Endothelial cell of umbilical vein (primary cell): ENCODE data around the gene MYO1E. TPM values are rescaled to one million over a fixed set of nuclear protein-coding genes. Genes with fewer than 3 reads are reported as not detected.

Experiments
- BruUV-seq: library from RNA; stranded (reverse); fragments of 400-500 nt; replicated peaks from 2 replicates; lab custom pipeline; 2021; lab: Mats Ljungman, UMichigan
- CTCF ChIA-PET: fragments of 300-600, 350-600 bp; sonication (Branson Sonifier 250); formaldehyde crosslinking; loops from one replicate; lab custom pipeline; 2021; ENCODE audit warnings: antibody characterized with exemption, inconsistent platforms; lab: Charles Lee
- POLR2A ChIA-PET: fragments of 300-600, 350-600 bp; sonication (Branson Sonifier 250); formaldehyde crosslinking; loops from one replicate; lab custom pipeline; 2021; ENCODE audit warnings: antibody characterized with exemption, inconsistent platforms; lab: Charles Lee
- DNase-seq: peaks from one replicate; pipeline ENCODE4 v3.0.0-alpha.2; 2011; ENCODE audit warnings: low read depth, low spot score
- FAIRE-seq: peaks from 2 replicates; lab custom pipeline; 2011; peaks lifted over from hg19 to GRCh38; lab: Jason Lieb, UNC
- H2AFZ ChIP-seq: 2 replicates; pipeline ENCODE4 v1.6.0; 2012; ENCODE audit warnings: low read depth, low read length, control low read depth, inconsistent platforms
- H3K27ac ChIP-seq: 2 replicates; pipeline ENCODE4 v1.5.1; 2011; ENCODE audit warnings: low read depth, mild to moderate bottlenecking, control low read depth, low read length, moderate library complexity; ENCODE audit not compliant: insufficient read depth
- H3K27me3 ChIP-seq, 2 experiments: 2 replicates each; pipeline versions ENCODE4 v1.6.0 to v1.6.1; 2011; ENCODE audit warnings: low read length in 2 of 2, mixed read lengths in 1 of 2; ENCODE audit not compliant: control insufficient read depth in 2 of 2, insufficient read depth in 2 of 2
- H3K36me3 ChIP-seq, 2 experiments: 2 replicates in 1 of 2; 3 replicates in 1 of 2; pipeline ENCODE4 v1.5.1; 2011; ENCODE audit warnings: low read length in 2 of 2, mild to moderate bottlenecking in 1 of 2, moderate library complexity in 1 of 2; ENCODE audit not compliant: control insufficient read depth in 2 of 2, insufficient read depth in 2 of 2; ENCODE audit errors: extremely low read depth in 1 of 2
- H3K4me1 ChIP-seq: 3 replicates; pipeline ENCODE4 v1.5.1; 2011; ENCODE audit warnings: mild to moderate bottlenecking, low read length; ENCODE audit not compliant: control insufficient read depth, insufficient read depth; ENCODE audit errors: extremely low read depth
- H3K4me2 ChIP-seq: 2 replicates; pipeline ENCODE4 v1.6.1; 2011; ENCODE audit warnings: low read length, control low read depth, mixed read lengths; ENCODE audit not compliant: insufficient read depth
- H3K4me3 ChIP-seq, 3 experiments: fragments of 200-600 bp in 1 of 3; sonication (generic), shearing (Covaris generic) in 1 of 3; replicated peaks in 1 of 3; 2 replicates each; pipeline ENCODE4 v1.5.1; 2011 to 2016; ENCODE audit warnings: control low read depth in 3 of 3, low read length in 3 of 3, mild to moderate bottlenecking in 2 of 3, inconsistent platforms in 1 of 3, low read depth in 1 of 3, moderate library complexity in 1 of 3; ENCODE audit not compliant: insufficient read depth in 1 of 3
- H3K79me2 ChIP-seq: 2 replicates; pipeline ENCODE4 v1.6.0; 2012; ENCODE audit warnings: low read length, inconsistent platforms; ENCODE audit not compliant: control insufficient read depth, insufficient read depth
- H3K9ac ChIP-seq: replicated peaks from 2 replicates; pipeline ENCODE3; 2011; ENCODE audit warnings: low read length, control low read depth; ENCODE audit not compliant: insufficient read depth; ENCODE audit errors: extremely low read depth
- H3K9me1 ChIP-seq: replicated peaks from 3 replicates; pipeline ENCODE4 v1.6.0; 2011; ENCODE audit warnings: mild to moderate bottlenecking, low read length; ENCODE audit not compliant: control insufficient read depth, insufficient read depth; ENCODE audit errors: extremely low read depth
- H3K9me3 ChIP-seq: replicated peaks from 2 replicates; pipeline ENCODE4 v1.5.1; 2012; ENCODE audit warnings: low read length, inconsistent platforms; ENCODE audit not compliant: control insufficient read depth, insufficient read depth
- H4K20me1 ChIP-seq: replicated peaks from 2 replicates; pipeline ENCODE3; 2011; ENCODE audit warnings: mild to moderate bottlenecking, low read length; ENCODE audit not compliant: control insufficient read depth, insufficient read depth; ENCODE audit errors: extremely low read depth
- EZH2 ChIP-seq: IDR thresholded peaks from 2 replicates; pipeline ENCODE4 v1.6.1; 2012; ENCODE audit warnings: borderline replicate concordance, low read depth, mild to moderate bottlenecking, moderate library complexity, low read length, inconsistent platforms; ENCODE audit not compliant: severe bottlenecking
- FOS ChIP-seq: IDR thresholded peaks from 2 replicates; pipeline ENCODE4 v1.6.1; 2011; ENCODE audit warnings: mild to moderate bottlenecking, low read length, moderate library complexity, borderline replicate concordance; ENCODE audit not compliant: insufficient read depth
- GATA2 ChIP-seq: IDR thresholded peaks from 2 replicates; pipeline ENCODE4 v1.7.0; 2011; ENCODE audit warnings: low read depth, mild to moderate bottlenecking, moderate library complexity, mixed read lengths, low read length; ENCODE audit not compliant: insufficient read length, insufficient read depth
- JUN ChIP-seq: IDR thresholded peaks from 2 replicates; pipeline ENCODE4 v1.6.1; 2011; ENCODE audit warnings: borderline replicate concordance, low read depth; ENCODE audit not compliant: insufficient read length, insufficient read depth
- MYC ChIP-seq: IDR thresholded peaks from one replicate; pipeline ENCODE4 v1.6.1; 2011; ENCODE audit warnings: mild to moderate bottlenecking, low read depth, low read length
- POLR2A ChIP-seq: IDR thresholded peaks from 2 replicates; pipeline ENCODE4 v1.6.1; 2012; ENCODE audit warnings: low read depth, mild to moderate bottlenecking, control low read depth, low read length
- POLR2AphosphoS5 ChIP-seq: IDR thresholded peaks from 2 replicates; pipeline ENCODE4 v1.6.1; 2012; ENCODE audit warnings: low read depth, mild to moderate bottlenecking, control low read depth, low read length, moderate library complexity; ENCODE audit not compliant: insufficient read depth
- dilution Hi-C: fragments of 300-500 bp; cut with MboI; formaldehyde crosslinking; loops from one replicate; pipeline ENCODE4 v1.15.0; 2019; ENCODE audit warnings: low sequenced_read_pairs; ENCODE audit not compliant: extremely low pct_ligation_motif_present
- intact Hi-C: fragments of 100-400 bp; cut with micrococcal nuclease; formaldehyde crosslinking; loops from one replicate; pipeline ENCODE4 v1.10.0; 2022
- polyA plus RNA-seq, 4 experiments: library from polyadenylated mRNA; depleted of rRNA in 3 of 4; stranded (reverse) in 3 of 4; unstranded in 1 of 4; fragments of >200 nt; gene quantifications; 2 replicates each; pipeline versions ENCODE4 v1.2.1 to v1.2.3, GENCODE V29; 2011 to 2012; ENCODE audit warnings: missing spikeins in 1 of 4
- total RNA-seq: library from RNA; stranded (reverse); gene quantifications from 2 replicates; pipeline ENCODE4 v1.2.3, GENCODE V29; 2021
- TF ChIP-seq, protein P1 (sequence below): IDR thresholded peaks from 2 replicates; pipeline ENCODE4 v1.6.1; 2011; ENCODE audit not compliant: insufficient read depth, insufficient read length
- TF ChIP-seq, protein P2 (sequence below), 2 donors: IDR thresholded peaks; 1 replicate in 1 of 2; 2 replicates in 1 of 2; pipeline ENCODE4 v1.5.1; 2011; ENCODE audit warnings: low read length in 2 of 2, mild to moderate bottlenecking in 2 of 2, moderate library complexity in 2 of 2, control low read depth in 1 of 2, inconsistent platforms in 1 of 2, low read depth in 1 of 2; ENCODE audit not compliant: insufficient read depth in 1 of 2; ENCODE audit errors: extremely low read depth in 1 of 2

The MYO1E gene
- total and polyA plus RNA-seq, 2 donors (not counting 3 experiments of a cell fraction or from before 2014, with no cell fraction given): 31.6 to 218 TPM

DNA sequence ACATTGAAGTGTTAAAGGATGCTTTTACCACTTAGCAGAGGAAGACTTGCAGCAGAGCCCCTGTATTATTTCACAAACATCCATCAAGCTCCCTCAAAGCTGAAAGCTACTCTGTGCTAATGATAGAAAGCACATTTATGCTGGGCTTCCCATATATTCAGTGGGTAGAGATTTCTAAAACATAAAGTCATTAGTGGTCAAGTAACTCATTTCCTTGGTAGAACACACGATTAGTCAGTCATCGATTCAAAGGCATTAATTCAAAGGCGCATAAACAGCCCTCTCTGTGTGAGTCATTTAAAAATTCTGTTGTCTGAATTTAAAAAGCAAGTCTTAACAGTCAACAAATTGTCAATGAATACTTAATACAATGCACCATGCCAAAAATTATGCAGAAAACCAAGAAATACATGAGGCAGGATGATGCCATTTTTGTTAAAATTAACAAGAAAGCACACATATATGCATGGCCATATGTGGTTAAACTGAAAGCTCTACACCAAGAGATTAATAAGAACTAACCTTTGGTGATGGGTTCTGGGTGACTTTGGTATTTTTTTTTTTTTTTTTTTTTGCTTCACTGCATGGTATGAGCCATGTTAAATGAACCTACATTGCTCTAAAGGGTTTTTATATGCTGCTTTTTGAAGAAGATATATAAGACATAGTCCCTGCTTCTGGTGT, 104.4 kb downstream of the MYO1E start:
- peak overlapping the region; percentile 49 for H3K4me2 ChIP-seq
- H3K36me3 ChIP-seq: no peaks in the 10 kb centered on the region
- DNase-seq (peak; percentile 54), FAIRE-seq (peak; percentile 75)
- TF ChIP-seq GATA2 (no peak), POLR2A (no peak), EZH2 (no peak), MYC (no peak), POLR2AphosphoS5 (no peak), FOS (peak; percentile 83), JUN (peak; percentile 59)
- TF ChIP-seq, protein P1, sequence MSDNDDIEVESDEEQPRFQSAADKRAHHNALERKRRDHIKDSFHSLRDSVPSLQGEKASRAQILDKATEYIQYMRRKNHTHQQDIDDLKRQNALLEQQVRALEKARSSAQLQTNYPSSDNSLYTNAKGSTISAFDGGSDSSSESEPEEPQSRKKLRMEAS: no peak
- TF ChIP-seq, protein P2, sequence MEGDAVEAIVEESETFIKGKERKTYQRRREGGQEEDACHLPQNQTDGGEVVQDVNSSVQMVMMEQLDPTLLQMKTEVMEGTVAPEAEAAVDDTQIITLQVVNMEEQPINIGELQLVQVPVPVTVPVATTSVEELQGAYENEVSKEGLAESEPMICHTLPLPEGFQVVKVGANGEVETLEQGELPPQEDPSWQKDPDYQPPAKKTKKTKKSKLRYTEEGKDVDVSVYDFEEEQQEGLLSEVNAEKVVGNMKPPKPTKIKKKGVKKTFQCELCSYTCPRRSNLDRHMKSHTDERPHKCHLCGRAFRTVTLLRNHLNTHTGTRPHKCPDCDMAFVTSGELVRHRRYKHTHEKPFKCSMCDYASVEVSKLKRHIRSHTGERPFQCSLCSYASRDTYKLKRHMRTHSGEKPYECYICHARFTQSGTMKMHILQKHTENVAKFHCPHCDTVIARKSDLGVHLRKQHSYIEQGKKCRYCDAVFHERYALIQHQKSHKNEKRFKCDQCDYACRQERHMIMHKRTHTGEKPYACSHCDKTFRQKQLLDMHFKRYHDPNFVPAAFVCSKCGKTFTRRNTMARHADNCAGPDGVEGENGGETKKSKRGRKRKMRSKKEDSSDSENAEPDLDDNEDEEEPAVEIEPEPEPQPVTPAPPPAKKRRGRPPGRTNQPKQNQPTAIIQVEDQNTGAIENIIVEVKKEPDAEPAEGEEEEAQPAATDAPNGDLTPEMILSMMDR (IDR thresholded peaks at IDR 0.05; ENCODE audit: extremely low read depth in 1 of 2, insufficient read depth in 1 of 2, low read depth in 1 of 2, low read length in 2 of 2): no peak
- no peaks in the 10 kb centered on the region for H3K27me3 ChIP-seq
- peaks cover 16% of the 10 kb centered on the region for H3K4me1 ChIP-seq
- BruUV-seq: no TSS peak
- H3K27ac ChIP-seq: peak overlapping the region; percentile 19
- no peaks in the 10 kb centered on the region for H3K9me1 ChIP-seq
- CTCF ChIA-PET: interaction anchor here (0.9 to 1.4 kb wide), 2 partner anchors 21 to 32 kb away, joined by 4 to 6 read pairs; no protein-coding TSS in a partner anchor
- H3K9me3 ChIP-seq: no peaks in the 10 kb centered on the region
- H3K4me3 ChIP-seq: no peak overlapping the region
- dilution Hi-C loops: no loop called here
- no peak overlapping the region for H2AFZ ChIP-seq
- peaks cover 5% of the 10 kb centered on the region for H3K79me2 ChIP-seq
- no peaks in the 10 kb centered on the region for H4K20me1 ChIP-seq
- POLR2A ChIA-PET: no interaction called here
- H3K9ac ChIP-seq: no peak overlapping the region
- intact Hi-C loops: loop anchor here (1.0 kb wide), 1 partner anchor 104 kb away; the partner anchor contains the start of gene MYO1E
